Measurements from ENCODE around the gene NPY.

NPY gene

DNA sequence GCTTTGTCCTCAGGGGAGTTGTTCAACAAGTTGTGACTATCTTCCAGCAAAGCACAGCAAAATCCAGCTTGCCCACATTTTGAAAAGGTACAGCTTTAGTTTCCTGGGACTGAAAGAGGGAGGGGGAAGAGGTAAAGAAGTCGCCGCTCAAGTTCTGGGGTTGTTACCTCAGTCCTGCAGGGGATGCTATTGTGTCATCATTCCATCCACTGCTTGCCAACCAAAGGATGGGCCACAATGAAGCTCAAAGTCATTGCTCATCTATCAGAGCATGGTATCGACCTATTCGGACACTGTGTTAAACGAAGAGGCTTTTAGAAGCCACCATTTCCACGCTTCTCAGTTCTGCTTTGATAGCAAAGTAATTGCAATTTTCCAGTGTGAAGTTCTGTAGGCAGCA, 34.3 kb downstream of the NPY start:
- no peak for FAIRE-seq

DNA sequence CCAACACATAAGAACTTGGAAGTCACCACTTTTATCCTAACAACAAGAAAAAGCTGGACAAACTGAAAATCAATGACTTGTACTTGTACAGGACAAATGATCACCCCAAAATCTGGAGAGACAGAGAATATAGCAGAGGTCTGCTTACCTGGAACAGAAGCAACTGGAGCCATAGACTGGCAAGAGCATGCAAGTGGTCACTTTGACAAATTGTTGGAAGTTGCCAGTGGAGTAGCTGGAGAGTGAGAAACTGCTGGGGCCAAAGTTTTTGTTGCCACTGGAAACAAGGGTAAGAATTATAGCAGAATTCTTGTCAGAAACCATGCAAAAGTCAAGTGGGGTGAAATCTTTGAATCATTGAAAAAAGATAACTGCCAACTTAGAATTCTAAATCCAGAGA, 35.2 kb downstream of the NPY start:
- no peak for FAIRE-seq

DNA sequence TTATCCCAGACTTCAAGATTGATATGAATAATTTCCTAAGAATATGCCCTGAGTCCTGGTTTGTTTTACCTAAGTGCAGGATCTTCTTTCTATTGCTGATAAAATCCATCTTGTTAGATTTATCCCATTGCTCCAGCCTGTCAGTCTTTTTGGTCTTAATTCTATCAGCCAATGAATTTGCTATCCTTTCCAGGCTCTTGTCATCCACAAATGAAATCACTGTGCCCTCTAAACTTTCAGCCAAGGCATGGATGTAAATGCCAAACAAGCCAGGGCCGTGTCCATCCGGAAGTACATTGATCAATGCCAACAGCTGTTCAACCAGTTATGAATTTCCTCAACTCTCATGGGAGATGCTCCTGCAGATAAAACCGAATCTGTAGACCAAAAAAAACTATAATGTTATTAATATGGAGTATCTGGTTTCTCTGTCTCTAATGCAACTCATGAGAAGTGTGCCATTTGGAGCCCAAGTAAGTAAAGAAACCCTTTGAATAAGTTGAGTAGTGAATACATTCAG, 40.0 kb downstream of the NPY start:
- peak; percentile 36 for FAIRE-seq

DNA sequence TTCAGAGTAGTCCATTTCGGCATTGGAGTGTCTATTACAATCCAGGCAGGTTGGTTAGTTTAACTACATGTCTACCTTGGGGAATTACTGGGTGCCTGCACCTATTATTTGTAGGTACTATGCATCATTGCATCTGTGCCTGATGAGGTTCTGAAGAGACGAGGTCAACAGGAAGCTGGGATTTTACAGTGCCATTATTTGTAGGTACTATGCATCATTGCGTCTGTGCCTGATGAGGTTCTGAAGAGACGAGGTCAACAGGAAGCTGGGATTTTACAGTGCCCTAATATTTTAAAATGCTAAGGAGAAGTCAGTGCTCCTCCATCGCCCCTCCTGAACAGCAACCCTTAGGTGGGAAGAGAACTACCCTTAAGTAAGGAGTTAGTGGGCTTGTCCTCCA, 41.7 kb downstream of the NPY start:
- FAIRE-seq = no peak

DNA sequence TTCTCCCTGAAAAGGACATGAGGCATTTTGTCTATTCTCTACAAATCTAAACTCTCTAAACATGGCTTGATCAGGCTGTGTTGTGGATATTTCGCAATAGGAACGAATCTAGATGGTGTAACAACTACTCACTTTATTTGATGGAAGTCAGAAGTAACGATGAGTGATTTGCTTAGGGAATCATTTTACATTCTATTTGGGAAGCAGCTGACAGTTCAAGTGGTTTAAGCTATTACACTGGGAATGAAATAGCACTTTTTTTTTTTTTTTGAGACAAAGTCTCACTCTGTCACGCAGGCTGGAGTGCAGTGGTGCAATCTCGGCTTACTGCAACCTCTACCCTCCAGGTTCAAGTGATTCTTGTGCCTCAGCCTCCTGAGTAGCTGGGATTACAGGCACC, 44.1 kb downstream of the NPY start:
- no peak for FAIRE-seq

DNA sequence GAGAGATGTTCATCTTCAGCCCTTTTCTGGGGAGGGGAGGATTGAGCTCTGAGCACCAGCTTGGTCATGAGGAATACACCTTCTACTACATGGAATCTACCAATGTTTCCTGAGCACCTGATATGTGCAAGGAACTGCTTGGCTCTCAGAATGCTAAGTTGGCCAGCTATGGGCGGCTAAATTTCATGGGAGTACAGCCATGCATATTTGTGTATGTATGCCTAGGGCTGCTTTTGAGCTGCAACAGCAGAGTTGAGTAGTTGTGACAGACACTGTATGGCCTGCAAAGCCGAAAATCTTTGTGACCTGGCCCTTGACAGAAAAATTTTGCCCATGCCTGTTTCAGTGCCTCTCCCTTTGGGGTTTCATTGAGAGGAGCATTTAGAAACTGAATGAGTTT, 44.9 kb downstream of the NPY start:
- FAIRE-seq = no peak

DNA sequence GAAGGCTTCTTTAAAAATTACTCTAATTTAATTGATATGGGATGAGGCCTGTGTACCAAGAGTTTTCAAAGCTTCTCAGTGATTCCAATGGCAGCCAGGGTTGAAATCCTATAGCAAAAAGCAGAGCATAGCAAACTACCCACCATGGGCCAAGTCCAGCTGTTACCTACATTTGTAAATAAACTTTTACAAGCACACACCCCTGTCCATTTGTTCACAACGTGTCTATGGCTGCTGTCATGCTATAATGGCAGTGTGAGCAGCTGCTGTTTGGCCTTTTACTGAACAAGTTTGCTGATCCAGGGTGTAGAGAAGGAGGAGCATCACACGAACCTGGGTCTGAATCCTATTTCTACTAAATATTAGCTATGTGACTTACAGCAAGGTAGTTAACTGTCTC, 50.0 kb downstream of the NPY start:
- FAIRE-seq = no peak

DNA sequence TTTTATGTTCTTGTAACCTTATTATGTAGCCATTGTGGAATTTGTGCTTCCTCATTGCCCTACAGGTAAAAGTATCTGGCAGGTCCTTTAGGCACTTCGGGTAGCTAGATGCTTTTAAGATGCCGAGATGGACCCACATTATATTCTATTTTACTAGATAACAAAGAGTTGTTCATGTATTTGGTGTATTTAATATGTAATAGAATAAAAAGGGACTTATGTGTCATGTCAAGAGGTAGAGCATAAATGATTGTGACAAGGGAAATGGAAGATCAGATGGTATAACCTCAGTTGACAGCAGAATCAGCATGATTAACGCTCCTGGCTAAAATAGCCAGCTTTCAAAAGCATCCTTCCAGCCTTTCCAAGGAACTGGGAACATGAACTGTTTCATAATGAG, 50.6 kb downstream of the NPY start:
- FAIRE-seq = no peak

DNA sequence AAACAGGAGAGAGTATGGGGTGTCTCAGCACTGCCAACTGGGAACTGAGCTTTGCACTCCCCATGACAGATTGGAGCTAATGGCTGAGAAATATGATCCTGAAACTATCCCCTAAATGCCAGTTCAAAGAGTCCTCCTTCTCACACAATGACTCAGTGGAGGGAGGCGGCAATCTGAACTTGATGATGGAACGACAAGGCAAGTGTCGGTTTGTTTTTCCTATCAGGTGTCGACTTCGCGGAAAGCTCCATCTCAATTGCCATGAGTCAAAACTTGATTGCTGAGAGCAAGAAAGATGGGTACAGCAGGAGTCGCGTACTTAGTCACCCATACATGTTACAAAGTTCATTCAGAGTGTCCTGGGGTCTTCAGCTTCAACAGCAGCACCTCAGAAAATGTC, 52.5 kb downstream of the NPY start:
- no peak for FAIRE-seq

DNA sequence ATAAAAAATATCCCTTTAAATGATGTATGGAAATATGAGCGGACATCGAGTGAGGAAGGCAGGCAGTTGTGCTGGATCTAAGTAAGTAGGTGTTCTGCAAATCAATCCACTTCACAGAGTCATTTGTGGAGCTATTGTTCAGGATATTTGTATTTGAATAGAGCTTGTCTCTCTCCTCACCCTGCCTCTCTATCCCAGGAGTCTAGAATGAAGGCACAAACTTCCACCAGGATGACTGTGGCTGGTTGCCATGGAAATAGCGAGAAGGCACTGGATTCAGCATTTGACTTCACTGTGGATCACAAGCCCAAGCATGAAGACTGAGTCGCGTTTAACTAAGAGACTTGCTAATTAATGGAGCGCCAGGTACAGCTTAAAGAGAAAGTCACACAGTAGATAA, 53.2 kb downstream of the NPY start:
- FAIRE-seq = no peak

DNA sequence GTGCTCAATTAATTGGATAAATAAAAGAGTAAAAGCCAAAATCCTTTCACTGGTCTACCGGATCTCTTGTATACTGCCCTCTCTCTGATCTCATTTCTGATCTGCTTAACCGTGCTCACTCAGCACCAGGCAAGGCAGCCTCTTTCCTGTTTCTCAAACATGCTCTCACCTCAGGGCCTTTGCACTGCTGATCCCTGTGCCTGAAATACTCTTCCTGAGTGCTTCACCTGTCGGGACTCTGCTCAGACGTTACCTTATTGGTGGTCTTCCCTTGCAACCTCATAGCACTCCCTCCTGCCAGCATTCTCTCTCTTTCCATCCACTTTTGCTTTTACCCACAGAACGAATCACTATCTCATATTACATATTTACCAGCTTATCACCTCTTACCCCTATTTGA, 55.6 kb downstream of the NPY start:
- no peak for FAIRE-seq

DNA sequence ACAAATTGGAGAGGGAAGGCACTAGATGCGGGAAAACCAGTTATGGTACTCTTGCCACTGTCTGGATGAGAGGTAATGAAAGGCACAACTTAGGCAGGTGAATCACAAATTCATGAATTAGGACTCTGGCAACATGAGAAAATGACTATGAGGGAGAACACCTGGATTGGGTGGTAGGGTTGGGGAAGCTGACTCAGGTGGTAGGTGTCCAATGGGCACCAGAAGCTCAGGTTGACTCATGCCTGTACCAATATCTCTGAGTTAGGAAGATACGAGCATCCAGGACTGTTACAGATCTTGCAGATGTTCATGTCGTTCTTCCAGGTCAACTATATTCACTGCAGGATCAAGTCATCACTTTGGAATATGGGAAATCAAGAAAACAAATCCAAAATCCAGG, 56.7 kb downstream of the NPY start:
- FAIRE-seq = no peak

Data from islet of Langerhans (tissue), 1 donor.